HG03025 (cell line): ENCODE data around the gene ZNF565.
"Not testable (repeated sequence)": the region's sequence is repeated elsewhere in the genome, so short reads cannot be mapped to it uniquely, and the experiment has no call there.

Experiments used
- ATAC-seq: cut with Tn5 transposase; IDR thresholded peaks from one replicate; pipeline ENCODE4 v1.9.1; 2021; ENCODE audit warnings: mild to moderate bottlenecking, moderate library complexity; ENCODE audit not compliant: unreplicated experiment, low FRiP score

ZNF565 gene

DNA sequence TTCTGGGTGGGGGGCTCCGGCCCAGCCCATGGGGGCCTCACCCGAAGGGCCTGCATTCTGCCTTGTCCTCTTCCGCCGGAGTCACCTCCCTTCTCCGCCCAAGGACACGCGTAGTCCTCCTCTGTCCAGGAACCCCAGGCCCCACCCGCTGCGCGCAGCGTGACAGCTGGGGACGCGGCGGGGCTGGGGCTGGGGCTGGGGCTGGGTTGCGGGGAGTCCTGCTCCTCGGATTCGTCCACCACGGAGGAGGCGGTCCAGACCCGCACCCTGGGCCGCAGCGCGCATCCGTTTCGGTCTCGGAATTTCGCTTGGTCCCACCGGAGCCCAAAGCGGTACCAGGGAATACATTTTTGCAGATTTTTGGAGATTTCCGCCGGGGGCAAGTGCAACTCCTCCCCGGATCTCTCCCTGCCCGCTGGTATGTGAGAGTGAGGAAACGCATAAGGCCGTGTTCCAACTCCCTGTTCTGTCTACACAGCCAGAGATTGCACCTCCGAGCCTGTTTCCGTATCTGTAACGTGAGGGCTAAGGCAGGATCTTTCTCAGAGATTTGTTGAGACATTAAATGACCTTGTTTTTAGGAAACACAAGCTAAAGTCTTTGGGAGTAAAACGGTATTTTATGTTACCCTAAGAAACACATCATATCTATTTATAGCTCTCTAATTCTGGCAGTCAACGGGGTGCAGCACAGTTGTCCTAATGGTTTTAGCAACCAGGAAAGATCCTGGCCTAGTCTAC is 61.9 kb downstream of the ZNF565 start, which contains the start of gene COX7A1:
Gene COX7A1 (minus strand): TSS at position 96 of the 740 bp plus-strand sequence. CDS start 40 bp downstream, at position 56.
- ATAC-seq, result no peak

DNA sequence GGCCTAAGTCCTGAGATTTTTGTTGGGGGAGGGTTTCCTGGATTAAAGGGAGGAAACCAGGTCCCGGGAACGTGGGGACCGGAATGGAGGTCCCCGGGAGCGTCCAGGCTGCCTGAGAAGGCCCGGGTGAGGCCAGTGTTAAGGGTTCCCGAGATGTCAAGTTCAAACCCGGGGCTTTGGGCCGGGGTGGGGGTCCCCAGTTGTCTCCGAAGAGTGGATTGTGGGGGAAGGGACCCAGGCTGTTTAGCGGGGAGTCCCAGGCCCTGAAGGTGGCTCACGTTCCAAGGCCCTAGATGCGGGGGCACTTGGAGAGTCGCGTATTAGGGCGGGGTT is 62.5 kb downstream of the ZNF565 start:
- ATAC-seq, result no peak

- no peak for ATAC-seq
These were observed 63.1 kb downstream of the ZNF565 start for GRCh38 chr19:36151144-36152018.

DNA sequence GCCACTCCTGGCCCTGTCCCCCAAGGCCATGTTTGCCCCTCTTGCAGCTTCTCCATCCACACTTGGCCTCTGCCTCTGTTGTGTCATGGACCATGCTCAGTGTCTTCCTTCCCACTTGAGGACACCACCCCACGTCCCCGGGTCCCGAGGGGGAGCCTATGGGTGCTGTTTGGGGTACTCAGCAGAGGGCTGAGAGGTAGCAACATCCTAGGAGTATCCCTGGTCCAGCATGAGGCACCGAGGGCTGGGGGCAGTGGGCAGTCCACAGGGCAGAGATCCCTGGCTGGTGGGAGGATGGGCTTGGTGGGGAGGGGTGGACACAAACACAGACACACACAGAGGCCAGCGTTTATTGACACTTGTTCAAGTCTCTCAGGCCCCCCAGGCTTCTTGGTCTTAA is 63.9 kb downstream of the ZNF565 start:
- no peak for ATAC-seq

DNA sequence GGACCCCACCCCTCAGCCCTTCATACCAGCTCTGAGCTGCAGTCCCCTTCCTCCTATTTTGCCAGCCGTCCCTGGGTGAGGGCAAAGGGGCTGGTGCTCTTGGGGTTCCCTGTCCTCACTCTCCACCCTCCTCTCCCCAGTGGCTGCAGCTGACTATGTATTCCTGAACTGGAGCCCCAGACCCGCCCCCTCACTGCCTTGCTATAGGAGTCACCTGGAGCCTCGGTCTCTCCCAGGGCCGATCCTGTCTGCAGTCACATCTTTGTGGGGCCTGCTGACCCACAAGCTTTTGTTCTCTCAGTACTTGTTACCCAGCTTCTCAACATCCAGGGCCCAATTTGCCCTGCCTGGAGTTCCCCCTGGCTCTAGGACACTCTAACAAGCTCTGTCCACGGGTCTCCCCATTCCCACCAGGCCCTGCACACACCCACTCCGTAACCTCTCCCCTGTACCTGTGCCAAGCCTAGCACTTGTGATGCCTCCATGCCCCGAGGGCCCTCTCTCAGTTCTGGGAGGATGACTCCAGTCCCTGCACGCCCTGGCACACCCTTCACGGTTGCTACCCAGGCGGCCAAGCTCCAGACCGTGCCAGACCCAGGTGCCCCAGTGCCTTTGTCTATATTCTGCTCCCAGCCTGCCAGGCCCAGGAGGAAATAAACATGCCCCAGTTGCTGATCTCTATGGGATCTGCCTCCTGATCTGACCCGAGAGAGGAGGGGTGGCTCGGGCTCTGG is 64.6 kb downstream of the ZNF565 start:
- no peak for ATAC-seq

GRCh38 chr19:36144624-36145023 is 69.8 kb downstream of the ZNF565 start:
- no peak for ATAC-seq

- no peak for ATAC-seq
These were observed 72.0 kb downstream of the ZNF565 start for GRCh38 chr19:36142496-36142895.

DNA sequence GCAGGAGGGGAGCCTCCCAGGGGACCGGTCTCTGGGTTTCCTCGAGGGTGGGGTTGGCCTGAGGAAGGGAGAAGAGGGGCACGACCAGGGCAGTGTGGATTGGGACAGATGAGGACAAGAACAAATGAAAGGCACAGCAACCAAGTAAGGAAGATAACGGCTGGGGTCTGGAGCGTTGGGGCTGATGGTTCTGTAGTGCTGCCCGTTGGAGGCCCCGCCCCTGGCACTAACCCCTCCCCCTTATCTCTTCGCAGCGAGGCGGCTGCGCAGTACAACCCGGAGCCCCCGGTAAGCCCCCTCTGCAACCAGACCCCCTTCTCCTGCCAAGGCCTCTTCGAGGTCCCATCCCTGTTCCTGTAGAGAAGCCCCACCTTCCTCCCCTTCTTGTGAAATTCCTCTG is 72.4 kb downstream of the ZNF565 start:
- no peak for ATAC-seq

- ATAC-seq, result no peak
These were observed 73.2 kb downstream of the ZNF565 start for GRCh38 chr19:36141039-36141927.

DNA sequence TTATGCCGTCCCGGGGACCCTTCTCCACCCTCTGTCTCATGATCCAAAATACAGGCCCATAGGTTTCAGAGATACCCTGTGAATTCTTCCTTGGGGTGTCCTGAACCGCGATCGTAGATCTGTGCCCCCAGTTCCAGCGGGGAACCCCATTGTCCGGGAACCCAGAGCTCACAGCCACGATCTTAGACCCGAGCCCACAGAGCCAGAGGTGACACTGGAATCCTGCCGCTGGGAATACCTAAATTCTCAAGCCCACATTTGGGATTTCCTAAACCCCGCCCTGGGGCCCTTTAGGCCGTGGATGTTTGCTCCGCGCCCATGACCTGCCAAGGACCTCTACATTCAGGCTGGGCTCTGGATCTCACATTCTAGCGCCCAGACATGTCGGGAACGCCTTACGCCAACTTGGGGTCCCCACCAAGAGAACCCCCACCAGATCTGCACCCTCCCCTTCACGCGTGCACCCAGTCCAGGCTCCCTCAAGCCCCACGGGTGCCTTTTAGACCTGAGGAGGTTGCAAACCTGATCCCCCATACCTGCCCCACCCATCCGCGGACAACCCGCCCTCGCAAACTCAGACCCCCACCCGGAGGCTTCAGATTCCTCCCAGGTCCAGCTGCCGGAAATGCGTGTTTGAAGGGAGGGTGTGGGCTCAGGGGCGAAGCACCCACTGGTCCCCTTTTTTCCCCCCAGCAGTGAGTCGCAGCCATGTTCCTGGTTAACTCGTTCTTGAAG is 74.0 kb downstream of the ZNF565 start:
- ATAC-seq, result no peak

GRCh38 chr19:36139473-36140303 is 74.8 kb downstream of the ZNF565 start, which contains the start of gene CAPNS1:
Gene CAPNS1 (plus strand): TSS chr19:36140066. CDS start chr19:36141012, 946 bp downstream.
- ATAC-seq, result peak; percentile 76

GRCh38 chr19:36139120-36139472 is 75.4 kb downstream of the ZNF565 start:
- no peak for ATAC-seq

DNA sequence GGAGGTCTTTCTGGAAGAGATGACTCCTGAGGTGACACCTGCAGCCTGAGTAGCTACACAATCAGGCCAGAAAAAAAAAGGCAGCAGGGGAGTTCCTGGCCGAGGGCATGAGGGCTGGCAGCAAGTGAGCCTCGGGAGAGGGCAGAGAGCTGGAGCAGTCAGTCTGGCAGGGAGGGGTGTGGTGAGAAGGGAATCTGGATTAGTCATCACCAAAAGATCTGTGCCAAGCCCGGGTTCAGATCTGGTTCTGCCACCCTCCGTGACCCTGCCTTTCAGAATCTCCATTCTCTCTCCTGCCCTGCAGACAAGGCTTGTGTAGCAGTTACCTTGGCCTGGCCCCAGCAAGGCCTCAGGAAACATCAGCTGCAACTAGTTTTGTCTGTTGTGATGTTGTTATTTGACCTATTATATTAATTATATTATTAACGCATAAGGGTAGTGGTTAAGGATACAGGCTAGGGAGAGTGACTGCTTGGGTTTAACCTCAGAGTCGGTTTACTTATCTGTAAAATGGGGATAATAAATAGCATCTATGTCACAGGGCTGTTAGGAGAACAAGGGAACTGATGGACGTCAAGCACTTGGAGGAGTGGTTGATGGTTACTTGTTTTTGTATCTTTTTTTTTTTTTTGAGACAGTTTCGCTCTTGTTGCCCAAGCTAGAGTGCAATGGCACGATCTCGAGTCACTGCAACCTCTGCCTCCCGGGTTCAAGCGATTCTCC is 77.3 kb downstream of the ZNF565 start:
- no peak for ATAC-seq

DNA sequence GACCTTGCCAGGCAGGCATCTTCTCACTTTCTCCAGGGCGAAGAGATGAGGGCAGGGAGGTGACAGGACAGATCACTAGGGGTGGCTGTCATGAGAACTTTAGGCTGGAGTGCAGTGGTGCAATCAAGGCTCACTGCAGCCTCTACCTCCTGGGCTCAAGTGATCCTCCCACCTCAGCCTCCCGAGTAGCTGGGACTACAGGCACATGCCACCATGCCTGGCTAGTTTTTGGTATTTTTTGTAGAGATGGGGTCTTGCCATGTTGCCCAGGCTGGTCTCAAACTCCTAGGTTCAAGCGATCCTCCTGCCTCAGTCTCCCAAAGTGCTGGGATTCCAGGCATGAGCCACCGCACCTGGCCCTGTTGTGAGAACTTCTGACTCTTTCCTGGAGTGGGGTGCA is 79.6 kb downstream of the ZNF565 start:
- not testable (repeated sequence) for ATAC-seq
